GM21619 (cell line): Measurements from ENCODE around the gene EFCAB5.
"Not testable (repeated sequence)": the region's sequence is repeated elsewhere in the genome, so short reads cannot be mapped to it uniquely, and the experiment has no call there.

ENCODE experiments used
- ATAC-seq: cut with Tn5 transposase; IDR thresholded peaks from one replicate; pipeline ENCODE4 v1.9.1; 2021; ENCODE audit not compliant: unreplicated experiment

Gene EFCAB5

DNA sequence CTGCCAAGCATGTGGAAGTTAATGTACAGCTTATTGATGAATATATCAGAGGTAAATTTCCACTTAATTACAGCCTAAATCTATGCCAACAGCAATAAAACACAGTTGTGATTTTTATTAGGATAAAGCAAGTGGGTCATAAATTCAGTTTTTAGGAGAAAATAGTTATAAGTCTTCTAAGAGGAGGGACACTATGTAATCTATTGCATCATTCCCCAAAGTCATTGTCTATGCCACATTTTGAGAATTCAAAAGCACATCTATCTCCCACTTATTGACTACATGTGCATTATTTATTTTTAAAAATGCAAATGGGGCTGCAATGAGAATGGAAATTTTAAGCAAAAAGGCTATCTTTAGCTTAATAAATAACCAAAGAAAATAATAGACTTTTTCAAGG lies 151.5 kb downstream of the EFCAB5 start:
- ATAC-seq, result no peak

DNA sequence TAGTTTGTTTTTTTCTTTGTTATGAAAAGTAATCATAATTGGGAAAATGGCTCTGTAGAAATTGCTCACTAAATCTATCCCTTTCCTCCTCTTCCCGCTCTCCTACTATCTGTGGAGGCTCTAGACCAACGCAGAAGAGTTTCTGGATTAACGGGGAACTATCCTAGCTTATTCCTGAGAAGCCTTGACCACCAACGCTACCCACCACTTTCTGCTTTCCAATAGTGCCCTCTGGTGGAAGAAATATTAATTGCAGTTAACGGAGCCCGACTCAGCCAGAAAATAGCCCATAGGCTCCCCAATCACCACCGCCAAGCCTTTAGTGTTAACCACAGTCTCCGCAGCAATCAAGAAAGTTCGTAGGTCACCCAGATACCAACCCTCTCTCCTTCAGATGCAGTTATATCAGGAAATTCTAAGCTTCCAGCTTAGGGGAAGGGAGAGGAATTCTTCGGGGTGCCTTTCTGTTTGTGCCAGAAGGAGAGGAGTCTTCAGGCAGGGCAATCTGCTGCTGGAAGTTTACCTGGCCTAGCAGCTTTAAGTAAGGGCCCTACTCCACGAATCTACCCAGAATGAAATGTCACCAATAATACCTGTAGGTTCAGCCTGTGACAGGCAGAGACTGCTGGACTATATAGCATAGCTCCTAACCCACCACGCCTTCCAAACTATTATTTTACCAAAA lies 152.2 kb downstream of the EFCAB5 start:
- no peak for ATAC-seq

DNA sequence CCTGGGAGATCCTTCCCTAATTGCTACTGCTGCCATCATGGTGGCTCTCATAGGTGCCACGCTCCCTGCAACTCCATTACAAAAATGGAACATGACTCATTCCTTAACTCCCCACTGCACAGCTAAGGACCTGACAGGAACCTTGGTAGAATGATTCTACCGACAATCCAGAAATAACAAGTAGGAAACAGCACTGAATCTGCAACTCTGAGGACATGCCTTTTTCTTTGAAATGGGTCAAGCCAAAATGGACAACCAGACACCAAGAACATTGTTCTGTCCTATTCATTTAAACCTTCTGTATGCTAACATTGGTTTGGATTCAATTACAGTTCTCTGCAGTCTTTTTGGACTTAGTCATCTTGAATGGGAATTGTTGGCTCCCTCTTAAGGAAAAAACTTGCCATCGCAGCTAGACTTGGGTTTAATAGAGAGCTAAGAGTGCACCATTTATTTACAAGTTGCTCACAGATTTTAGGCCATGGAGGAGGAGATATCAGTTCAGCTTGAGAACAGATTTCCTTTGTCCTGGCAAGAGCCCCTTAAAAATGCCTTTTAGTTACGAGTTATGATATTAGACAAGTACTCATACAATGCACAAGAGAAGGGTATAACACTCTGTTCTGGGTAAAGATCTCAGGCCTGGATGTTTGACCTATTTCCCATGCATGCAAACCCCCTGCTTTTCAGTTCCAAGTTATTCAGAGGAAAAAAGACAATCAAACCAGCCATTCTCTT lies 154.2 kb downstream of the EFCAB5 start:
- no peak for ATAC-seq

DNA sequence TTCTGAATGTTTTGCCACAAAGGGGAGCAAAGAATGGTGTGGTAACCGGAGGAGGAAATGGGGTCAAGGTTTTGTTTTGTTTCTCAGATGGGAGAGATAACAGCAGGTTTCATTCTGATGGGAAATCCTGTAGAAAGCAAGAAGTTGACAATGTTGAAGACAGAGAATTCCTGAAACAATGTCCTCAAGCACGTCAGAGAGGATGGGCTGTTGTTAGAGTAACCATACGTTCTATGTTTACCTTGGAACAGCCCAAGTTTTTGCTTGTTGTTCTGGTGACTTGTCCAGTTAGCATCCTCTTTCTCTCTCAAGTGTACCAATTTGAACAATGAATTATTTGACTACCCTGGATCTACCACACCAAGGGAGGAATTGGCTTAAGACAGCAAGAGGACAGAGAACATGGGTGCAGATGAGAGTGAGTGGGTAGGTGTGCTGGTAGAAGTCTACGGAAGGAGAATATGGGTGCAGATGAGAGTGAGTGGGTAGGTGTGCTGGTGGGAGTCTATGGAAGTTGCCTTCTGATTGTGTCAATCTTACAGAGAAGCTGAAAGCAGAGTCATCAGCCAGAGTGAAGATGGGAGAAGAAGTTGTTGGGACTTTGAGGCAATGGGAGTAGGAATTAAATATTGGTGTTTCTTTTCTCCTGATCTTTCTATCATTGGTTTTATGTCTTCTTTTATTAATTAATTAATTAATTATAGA lies 160.4 kb downstream of the EFCAB5 start:
- no peak for ATAC-seq

DNA sequence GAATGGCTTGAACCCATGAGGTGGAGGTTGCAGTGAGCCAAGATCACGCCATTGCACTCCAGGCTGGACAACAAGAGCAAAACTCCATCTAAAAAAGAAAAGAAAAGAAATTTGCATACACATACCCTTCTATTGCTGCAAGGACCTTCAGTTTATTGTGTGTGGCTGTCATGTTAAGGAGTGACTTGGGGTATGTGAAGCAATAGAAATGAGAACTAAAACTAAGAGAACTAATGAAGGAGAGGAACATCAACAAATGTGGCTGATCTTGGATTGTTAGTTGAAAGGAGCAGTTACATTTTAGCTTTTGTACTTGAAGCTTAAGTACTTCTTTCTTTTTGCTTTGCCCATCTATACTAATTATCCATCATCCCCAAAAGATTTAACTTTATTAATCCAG lies 162.5 kb downstream of the EFCAB5 start:
- no peak for ATAC-seq

DNA sequence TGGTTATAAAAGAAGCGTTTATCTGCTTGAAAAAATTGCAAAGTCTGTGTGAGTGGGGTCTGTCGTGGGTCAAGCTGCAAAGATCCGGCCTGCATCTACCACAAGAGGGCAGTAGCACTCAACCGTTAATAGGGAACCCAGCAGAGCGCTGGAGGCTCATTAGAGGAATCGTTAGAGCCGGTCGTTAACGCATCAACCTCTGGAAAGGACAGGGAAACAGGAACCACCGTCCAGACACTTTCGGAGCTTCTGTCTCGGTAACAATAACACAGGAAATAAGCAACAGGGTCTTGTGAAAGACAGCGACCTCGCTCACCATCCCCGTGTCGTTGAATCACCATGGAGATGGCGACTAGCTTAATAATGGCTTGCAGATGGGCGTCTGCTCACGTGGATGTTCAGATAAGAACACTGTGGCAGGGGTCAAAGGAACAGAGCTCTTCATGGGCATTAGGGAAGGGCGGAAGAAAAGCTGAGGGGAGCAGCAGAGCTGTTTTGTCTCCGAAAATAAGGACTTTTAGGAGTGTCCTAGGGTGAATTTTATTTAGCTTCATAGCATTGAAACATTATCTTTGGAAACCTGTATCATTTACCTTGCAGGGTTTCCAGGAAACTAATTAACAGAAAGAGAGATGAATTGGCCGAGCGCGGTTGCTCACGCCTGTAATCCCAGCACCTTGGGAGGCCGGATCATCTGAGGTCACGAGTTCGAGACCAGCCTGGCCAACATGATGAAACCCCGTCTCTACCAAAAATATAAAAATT lies 163.3 kb downstream of the EFCAB5 start:
- ATAC-seq, result peak; percentile 62

DNA sequence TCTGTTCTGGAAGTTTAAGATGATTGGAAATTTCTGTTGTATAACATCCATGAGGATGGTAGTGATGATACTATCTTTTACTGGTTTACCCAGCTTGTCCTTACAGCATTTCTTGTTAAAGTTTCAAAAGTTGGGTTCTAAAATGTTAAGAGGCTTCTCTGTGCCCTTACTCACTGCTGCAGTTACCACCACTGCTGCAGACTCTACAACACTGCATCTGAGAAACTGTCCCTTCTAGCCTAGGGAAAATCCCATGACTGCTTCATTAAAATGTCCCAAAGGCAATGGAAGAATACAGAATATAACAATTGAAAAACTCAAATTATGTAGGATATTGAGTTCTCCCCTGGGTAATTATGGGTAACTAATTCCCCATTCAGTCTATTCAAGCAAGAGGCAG lies 171.4 kb downstream of the EFCAB5 start:
- ATAC-seq, result no peak

DNA sequence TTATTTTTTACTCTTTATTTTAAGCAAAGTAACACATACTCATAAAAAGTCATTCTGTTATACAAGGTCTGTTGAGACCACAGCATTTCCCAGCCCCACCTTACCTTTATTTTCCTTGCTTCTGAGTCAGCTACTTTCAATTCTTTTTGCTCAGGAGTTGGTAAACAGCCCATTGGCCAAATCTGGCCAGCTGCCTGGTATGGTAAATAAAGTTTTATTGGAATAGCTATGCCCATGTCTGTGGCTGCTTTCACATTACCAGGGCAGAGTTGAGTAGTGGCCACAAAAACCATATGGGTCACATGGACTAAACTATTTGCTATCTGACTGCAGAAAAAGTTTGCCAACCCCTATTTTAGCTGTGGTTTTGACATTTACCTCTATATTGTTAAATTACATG lies 171.8 kb downstream of the EFCAB5 start:
- ATAC-seq, result no peak

DNA sequence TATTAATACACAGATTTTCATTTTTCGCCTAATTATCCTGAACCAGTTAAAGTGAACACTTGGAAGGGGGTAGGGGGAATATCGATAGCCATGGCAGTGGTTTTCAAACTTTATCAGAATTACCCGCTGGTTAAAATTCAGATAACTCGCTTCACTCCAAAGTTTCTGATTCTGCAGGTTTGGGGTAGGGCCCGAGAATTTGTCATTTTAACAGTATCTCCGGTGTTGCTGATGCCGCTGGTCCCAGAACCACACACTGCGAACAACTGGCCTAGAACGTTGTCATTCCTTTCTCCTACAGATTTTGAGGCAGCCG lies 174.9 kb downstream of the EFCAB5 start:
- ATAC-seq, result no peak

DNA sequence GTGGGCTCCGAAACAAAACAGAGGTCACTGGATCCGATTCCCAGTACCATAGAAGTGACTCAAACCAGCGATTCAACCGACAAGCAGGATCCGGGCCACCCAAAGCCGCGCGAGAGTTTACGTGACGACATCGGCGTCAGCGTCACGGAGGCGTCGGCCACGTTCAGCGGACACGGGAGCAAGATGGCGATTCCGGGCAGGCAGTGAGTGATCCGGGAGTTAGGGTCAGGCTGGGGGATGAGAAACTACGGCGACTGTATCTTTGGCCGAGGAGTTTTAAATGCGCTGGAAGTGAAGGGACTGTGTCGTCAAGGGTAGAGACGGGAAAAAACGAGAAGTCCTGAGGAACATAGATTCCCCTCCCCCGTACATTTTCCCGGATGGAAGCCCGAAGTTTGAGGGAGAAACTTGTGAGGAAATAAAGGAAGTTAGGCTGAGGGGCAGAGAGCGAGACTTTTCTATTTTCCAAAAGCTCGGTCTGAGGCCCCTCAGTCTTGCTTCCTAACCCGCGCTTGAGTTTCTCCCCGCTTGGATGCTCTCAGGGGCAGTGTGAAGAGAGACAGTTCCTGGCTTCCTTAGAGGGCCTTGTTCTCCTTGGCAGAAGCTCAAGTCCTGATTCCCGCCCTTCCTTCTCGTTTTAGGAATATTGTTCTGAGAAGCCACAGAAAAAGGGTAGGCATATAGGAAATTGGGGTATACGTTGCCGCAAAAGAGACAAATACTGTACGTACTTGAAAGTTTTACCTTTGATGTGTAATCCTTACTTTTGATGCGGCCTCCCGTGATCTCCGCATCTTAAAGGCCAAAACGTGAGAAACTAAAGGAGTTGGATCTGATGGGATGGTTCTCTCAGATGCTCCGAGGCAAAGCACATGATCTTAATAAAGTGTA lies 175.5 kb downstream of the EFCAB5 start, which contains the start of gene NSRP1:
TSS of gene NSRP1 (plus strand) at position 156 of the 891 bp plus-strand sequence. CDS start at position 184, 28 bp downstream.
- ATAC-seq, result no peak

DNA sequence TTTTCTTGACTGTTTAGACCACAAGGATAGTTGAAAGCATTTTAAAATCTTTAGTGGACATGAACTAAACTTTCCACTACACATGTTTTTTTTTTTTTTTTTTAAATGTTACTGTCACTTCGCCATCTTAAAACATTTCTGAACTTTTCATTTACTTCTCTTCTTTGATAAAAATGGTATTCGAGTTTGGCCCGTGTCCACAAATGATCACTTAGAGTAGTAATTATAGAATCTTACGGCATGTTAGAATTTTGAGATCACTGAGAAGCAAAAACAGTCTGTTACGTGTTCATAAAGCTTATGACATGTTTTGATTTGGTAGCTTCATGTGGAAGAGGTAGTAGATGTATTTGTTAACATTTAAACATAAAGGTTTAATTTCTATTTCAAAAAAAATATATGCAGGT lies 176.2 kb downstream of the EFCAB5 start:
- no peak for ATAC-seq

DNA sequence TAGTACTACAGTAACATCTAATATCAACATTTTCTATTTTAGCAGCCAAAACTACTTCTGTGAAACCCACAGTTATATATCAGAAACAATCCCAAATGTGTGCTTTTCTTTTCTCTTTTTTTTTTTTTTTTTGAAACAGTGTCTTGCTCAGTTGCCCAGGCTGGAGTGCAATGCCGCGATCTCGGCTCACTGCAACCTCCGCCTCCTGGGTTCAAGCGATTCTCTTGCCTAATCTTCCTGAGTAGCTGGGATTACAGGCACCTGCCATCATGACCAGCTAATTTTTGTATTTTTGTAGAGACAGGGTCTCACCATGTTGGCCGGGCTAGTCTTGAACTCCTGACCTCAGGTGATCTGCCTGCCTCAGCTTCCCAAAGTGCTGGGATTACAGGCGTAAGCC lies 177.2 kb downstream of the EFCAB5 start:
- not testable (repeated sequence) for ATAC-seq

DNA sequence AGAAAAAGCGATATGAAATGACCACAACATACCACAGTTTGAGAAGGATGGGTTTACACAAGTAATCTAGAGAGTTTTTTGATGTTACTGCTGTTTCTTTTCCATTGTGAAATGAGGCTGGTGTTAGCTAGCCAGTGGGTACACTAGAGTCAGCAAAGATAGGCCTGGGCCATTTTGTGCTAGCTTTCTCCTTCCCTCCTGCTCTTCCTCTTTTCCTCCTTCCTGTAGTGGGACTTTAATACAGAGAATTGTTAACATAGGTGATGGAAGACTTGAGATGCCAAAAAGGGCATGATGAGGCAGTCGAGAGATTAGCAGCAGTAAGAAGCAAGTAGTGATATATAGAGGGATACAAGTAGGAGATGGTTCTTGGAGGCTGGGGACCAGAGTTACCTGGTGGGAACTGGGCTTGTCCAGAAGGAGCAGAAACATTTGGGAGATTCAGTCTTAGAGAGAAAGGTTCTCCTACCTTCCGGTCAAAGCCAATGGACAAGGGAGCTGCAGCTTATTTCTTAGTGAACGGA lies 182.9 kb downstream of the EFCAB5 start:
- ATAC-seq, result no peak

DNA sequence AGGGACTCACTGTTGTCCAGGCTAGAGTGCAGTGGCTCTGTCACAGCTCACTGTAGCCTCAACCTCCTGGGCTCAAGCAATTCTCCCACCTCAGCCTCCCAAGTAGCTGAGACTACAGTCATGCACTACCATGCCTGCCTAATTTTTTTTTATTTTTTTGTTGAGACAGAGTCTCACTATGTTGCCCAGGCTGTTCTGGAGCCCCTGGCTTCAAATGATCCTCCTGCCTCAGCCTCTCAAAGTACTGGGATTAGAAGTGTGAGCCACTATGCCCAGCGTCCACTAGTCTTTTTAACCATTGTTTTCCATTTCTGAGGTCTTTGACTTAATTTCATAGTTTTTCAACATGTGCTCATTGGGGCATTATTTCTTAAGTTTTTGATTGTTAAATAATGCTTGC lies 188.7 kb downstream of the EFCAB5 start:
- ATAC-seq, result no peak

DNA sequence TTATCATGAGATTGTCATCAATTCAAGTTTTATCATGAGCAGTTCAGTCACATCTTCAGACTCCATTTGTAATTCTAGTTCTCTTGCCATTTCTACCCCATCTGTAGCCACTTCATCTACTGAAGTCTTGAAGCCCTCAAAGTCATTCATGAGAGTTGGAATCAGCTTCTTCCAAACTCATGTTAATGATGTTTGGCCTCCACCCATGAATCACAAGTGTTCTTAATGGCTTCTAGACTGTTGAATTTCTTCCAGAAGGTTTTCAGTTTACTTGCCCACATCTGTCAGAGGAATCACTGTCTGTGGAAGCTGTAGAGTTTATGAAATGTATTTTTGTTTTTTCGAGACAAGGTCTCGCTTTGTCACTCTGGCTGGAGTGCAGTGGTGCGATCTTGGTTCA lies 191.2 kb downstream of the EFCAB5 start:
- no peak for ATAC-seq

DNA sequence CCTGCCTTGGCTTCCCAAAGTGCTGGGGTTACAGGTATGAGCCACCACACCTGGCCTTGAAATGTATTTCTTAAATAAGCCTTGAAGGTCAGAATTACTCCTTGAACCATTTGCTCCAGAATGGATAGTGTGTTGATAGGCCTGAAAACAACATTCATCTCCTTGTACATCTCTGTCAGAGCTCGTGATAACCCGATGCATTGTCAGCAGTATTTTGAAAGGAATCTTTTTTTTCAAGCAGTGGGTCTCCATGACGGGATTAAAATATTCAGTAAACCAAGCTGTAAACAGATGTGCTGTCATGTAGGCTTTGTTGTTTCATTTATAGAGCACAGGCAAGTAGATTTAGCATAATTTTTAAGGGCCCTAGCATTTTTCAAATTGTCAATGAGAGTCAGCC lies 191.8 kb downstream of the EFCAB5 start:
- ATAC-seq, result no peak

DNA sequence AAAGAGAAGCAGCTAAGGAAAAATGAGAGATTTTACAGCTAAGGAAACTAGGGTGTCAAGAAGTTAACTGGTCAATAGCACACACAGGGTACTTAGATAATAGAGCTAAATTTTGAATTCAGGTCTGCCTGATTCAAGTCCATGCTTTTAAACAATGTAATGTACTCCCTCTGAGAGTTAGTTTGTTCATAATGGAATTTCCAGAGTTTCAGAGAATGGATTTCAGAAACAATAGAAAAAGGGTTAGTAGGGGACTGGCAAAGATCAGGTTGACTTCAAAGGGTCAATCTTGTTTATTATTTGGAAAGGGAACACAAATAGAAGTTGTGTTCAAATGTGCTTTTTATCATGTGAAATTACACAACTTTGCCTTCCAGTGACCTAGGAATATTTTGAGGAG lies 193.1 kb downstream of the EFCAB5 start:
- no peak for ATAC-seq

DNA sequence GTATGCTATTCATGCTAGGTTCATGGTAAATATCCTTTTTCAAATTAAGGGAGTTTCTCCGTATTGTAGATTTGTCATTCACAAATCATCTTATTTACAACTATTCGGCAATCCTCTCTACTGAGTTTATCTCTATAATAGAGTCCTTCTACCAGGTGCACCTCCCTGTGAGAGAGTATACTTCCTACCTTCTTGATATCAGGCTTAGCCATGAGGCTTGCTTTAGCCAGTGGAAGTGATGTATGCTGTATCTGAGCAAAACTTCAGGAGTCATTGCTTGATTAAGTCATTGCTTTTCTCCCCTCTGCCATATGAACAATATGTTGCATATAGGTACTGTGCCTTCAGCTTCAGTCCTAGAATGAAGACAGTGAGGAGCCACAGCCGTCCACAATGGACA lies 195.7 kb downstream of the EFCAB5 start:
- ATAC-seq, result no peak

DNA sequence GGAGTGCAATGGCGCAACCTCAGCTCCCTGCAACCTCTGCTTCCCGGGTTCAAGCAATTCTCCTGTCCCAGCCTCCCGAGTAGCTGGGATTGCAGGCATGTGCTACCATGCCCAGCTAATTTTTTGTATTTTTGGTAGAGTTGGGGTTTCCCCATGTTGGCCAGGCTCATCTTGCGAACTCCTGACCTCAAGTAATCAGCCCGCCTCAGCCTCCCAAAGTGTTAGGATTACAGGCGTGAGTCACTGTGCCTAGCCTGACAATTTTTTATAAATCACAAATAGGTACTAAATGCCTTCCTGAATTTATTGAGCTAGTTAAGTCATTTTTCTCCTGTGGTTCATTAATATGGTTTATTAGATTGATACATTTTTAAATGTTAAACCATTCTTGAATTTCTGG lies 206.4 kb downstream of the EFCAB5 start:
- ATAC-seq, result not testable (repeated sequence)

DNA sequence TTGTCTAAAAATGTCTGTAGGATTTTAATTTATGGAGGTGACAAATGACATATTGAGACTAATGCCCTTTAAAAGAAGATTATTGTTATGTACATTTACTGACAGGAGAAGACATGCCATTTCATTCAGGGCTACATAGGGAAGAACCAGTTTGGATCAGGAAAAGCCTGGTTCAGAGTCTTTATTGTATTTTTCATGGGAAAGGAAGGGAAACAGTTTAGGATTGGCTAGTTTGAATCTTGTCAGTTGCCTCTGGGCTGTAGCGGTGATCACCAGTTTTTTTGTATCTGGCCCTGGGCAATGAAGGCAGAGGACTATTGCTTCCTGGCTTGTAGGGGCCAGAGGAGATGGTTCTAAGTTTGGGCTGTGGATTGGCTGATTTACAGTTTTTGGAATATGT lies 206.9 kb downstream of the EFCAB5 start:
- no peak for ATAC-seq
